Activated CD8-positive, alpha-beta memory T cell treated with anti-CD3 and anti-CD28 coated beads for 36 hours (primary cell): ENCODE results near the gene OR56A4. TPM values are rescaled to one million over a fixed set of nuclear protein-coding genes. Genes with fewer than 3 reads are reported as not detected.
"Not testable (repeated sequence)": the region's sequence is repeated elsewhere in the genome, so short reads cannot be mapped to it uniquely, and the experiment has no call there.

Source experiments
- CTCF ChIA-PET: fragments of 350-600 bp; sonication (Branson Sonifier 250); formaldehyde crosslinking; loops from one replicate; lab custom pipeline; 2021; ENCODE audit warnings: antibody characterized with exemption; lab: Charles Lee
- POLR2A ChIA-PET: fragments of 350-600 bp; sonication (Branson Sonifier 250); formaldehyde crosslinking; loops from one replicate; lab custom pipeline; 2021; ENCODE audit warnings: antibody characterized with exemption; lab: Charles Lee
- total RNA-seq, 2 experiments: library from RNA; stranded (reverse); gene quantifications; one replicate each; pipeline ENCODE4 v1.2.3, GENCODE V29; 2021

OR56A4 gene
- total RNA-seq, 2 experiments from 2014 or later = not detected

GRCh38 chr11:5967708-5968107, 39.0 kb downstream of the OR56A4 start:
- POLR2A ChIA-PET = no interaction called here
- CTCF ChIA-PET = no interaction called here

- CTCF ChIA-PET = no interaction called here
- POLR2A ChIA-PET = no interaction called here
Observed at GRCh38 chr11:5966958-5967357, 39.8 kb downstream of the OR56A4 start.

GRCh38 chr11:5960704-5961320, 45.9 kb downstream of the OR56A4 start:
- POLR2A ChIA-PET, CTCF ChIA-PET: not testable (repeated sequence)

- POLR2A ChIA-PET = no interaction called here
- CTCF ChIA-PET = no interaction called here
Observed at GRCh38 chr11:5955586-5955985, 51.2 kb downstream of the OR56A4 start.

Other genes starting within 250 kb of the OR56A4 start
- not detected for gene OR52N5, start 223.6 kb downstream of the OR56A4 start, total RNA-seq
- gene OR52N1, start 215.7 kb downstream of the OR56A4 start, total RNA-seq = not detected
- gene OR52N2, start 198.0 kb downstream of the OR56A4 start, total RNA-seq = not detected
- not detected for gene OR52E6, start 165.0 kb downstream of the OR56A4 start, total RNA-seq
- gene OR52E8, start 149.3 kb downstream of the OR56A4 start, total RNA-seq = not detected
- gene OR52E4, start 126.3 kb downstream of the OR56A4 start, total RNA-seq = not detected
- gene OR52E5, start 113.7 kb downstream of the OR56A4 start, total RNA-seq = not detected
- not detected for gene OR56A3, start 64.7 kb downstream of the OR56A4 start, total RNA-seq
- gene OR56A5, start 38.5 kb downstream of the OR56A4 start, total RNA-seq = not detected
- not detected for gene OR52L1, start 20.0 kb downstream of the OR56A4 start, total RNA-seq
- not detected for gene OR56A1, start 23.8 kb upstream of the OR56A4 start, total RNA-seq
- gene OR56B4, start 100.7 kb upstream of the OR56A4 start, total RNA-seq = not detected
- not detected for gene OR52B2, start 163.4 kb upstream of the OR56A4 start, total RNA-seq
- not detected for gene OR52W1, start 192.3 kb upstream of the OR56A4 start, total RNA-seq
- not detected for gene C11orf42, start 198.6 kb upstream of the OR56A4 start, total RNA-seq
- gene FHIP1B, start 227.7 kb upstream of the OR56A4 start, total RNA-seq = 10 to 100 TPM; 17.7 to 17.8 TPM
- gene CNGA4, start 232.1 kb upstream of the OR56A4 start, total RNA-seq = not detected